Keratinocyte (primary cell): ENCODE measurements around the gene ZNF488. TPM values are rescaled to one million over a fixed set of nuclear protein-coding genes. Genes with fewer than 3 reads are reported as not detected.

Experiments
- DNase-seq: peaks from one replicate; pipeline ENCODE4 v3.0.0-alpha.2; 2011; ENCODE audit warnings: low read depth, missing footprints, low spot score
- FAIRE-seq: peaks from 2 replicates; lab custom pipeline; 2011; peaks lifted over from hg19 to GRCh38; lab: Jason Lieb, UNC
- H2AFZ ChIP-seq: 2 replicates; pipeline ENCODE4 v1.6.0; 2012; ENCODE audit warnings: low read length, control low read depth, inconsistent platforms; ENCODE audit not compliant: control insufficient read depth
- H3K27ac ChIP-seq: 2 replicates; pipeline ENCODE4 v1.5.1; 2011; ENCODE audit warnings: low read length; ENCODE audit not compliant: control insufficient read depth, insufficient read depth
- H3K27me3 ChIP-seq: 3 replicates; pipeline ENCODE4 v1.6.0; 2011; ENCODE audit warnings: low read length; ENCODE audit not compliant: control insufficient read depth, insufficient read depth; ENCODE audit errors: extremely low read depth
- H3K36me3 ChIP-seq, 2 experiments: 2 replicates in 1 of 2; 3 replicates in 1 of 2; pipeline ENCODE4 v1.5.1; 2011; ENCODE audit warnings: low read length in 2 of 2, mild to moderate bottlenecking in 1 of 2; ENCODE audit not compliant: control insufficient read depth in 2 of 2, insufficient read depth in 2 of 2; ENCODE audit errors: extremely low read depth in 1 of 2
- H3K4me1 ChIP-seq: 3 replicates; pipeline ENCODE4 v1.5.1; 2011; ENCODE audit warnings: low read length; ENCODE audit not compliant: control insufficient read depth, insufficient read depth; ENCODE audit errors: extremely low read depth
- H3K4me2 ChIP-seq: 3 replicates; pipeline ENCODE4 v1.6.0; 2011; ENCODE audit warnings: low read depth, low read length; ENCODE audit not compliant: control insufficient read depth, insufficient read depth; ENCODE audit errors: extremely low read depth
- H3K4me3 ChIP-seq, 3 experiments: fragments of 200-600 bp in 1 of 3; sonication (generic) in 1 of 3; 2 replicates in 2 of 3; 3 replicates in 1 of 3; pipeline ENCODE4 v1.5.1; 2011 to 2016; ENCODE audit warnings: low read length in 3 of 3, mild to moderate bottlenecking in 3 of 3, control low read depth in 2 of 3, inconsistent platforms in 1 of 3, low read depth in 1 of 3, mixed read lengths in 1 of 3, mixed run types in 1 of 3, moderate library complexity in 1 of 3; ENCODE audit not compliant: control insufficient read depth in 2 of 3, insufficient read depth in 2 of 3; ENCODE audit errors: extremely low read depth in 1 of 3
- H3K79me2 ChIP-seq: 2 replicates; pipeline ENCODE4 v1.6.0; 2012; ENCODE audit warnings: low read length; ENCODE audit not compliant: control insufficient read depth, insufficient read depth
- H3K9ac ChIP-seq: 3 replicates; pipeline ENCODE4 v1.6.0; 2011; ENCODE audit warnings: low read length; ENCODE audit not compliant: control insufficient read depth, insufficient read depth; ENCODE audit errors: extremely low read depth
- H3K9me1 ChIP-seq: 3 replicates; pipeline ENCODE4 v1.6.0; 2011; ENCODE audit warnings: low read length; ENCODE audit not compliant: control insufficient read depth, insufficient read depth; ENCODE audit errors: extremely low read depth
- H3K9me3 ChIP-seq: 2 replicates; pipeline ENCODE4 v1.5.1; 2012; ENCODE audit warnings: low read depth, low read length; ENCODE audit not compliant: control insufficient read depth
- H4K20me1 ChIP-seq: 3 replicates; pipeline ENCODE4 v1.6.0; 2011; ENCODE audit warnings: low read length; ENCODE audit not compliant: control insufficient read depth, insufficient read depth; ENCODE audit errors: extremely low read depth
- CTCF ChIP-seq, 3 experiments: IDR thresholded peaks in 1 of 3; conservative IDR thresholded peaks in 1 of 3; optimal IDR thresholded peaks in 1 of 3; 2 replicates in 2 of 3; 3 replicates in 1 of 3; pipeline versions ENCODE3 to v1.5.1; 2011; ENCODE audit warnings: low read length in 3 of 3, mild to moderate bottlenecking in 3 of 3, moderate library complexity in 2 of 3, control low read depth in 1 of 3, inconsistent platforms in 1 of 3; ENCODE audit not compliant: insufficient read depth in 2 of 3; ENCODE audit errors: extremely low read depth in 1 of 3
- EZH2 ChIP-seq: IDR thresholded peaks from one replicate; pipeline ENCODE4 v1.6.1; 2012; ENCODE audit warnings: inconsistent platforms, mild to moderate bottlenecking, low read length, moderate library complexity
- dilution Hi-C: fragments of 300-500 bp; cut with MboI; formaldehyde crosslinking; loops from one replicate; pipeline ENCODE4 v1.7.0; 2020; ENCODE audit warnings: low sequenced_read_pairs; ENCODE audit not compliant: extremely low pct_ligation_motif_present
- polyA plus RNA-seq, 5 experiments: library from polyadenylated mRNA; depleted of rRNA in 3 of 5; stranded (reverse) in 3 of 5; stranded (forward) in 1 of 5; unstranded in 1 of 5; fragments of >200 nt; gene quantifications; 1 replicate in 1 of 5; 2 replicates in 3 of 5; 3 replicates in 1 of 5; pipeline versions ENCODE4 v1.2.1 to v1.2.3, GENCODE V29; 2011 to 2012; ENCODE audit warnings: missing spikeins in 2 of 5, low read depth in 1 of 5, low replicate concordance in 1 of 5

The ZNF488 gene
- polyA plus RNA-seq, 1 donor (not counting 4 experiments of a cell fraction or from before 2014, with no cell fraction given), result 1.2 TPM

GRCh38 chr10:47348138-47348651 lies 35.9 kb downstream of the ZNF488 start, which contains the start of gene RBP3:
Gene RBP3, plus strand, starts transcription at chr10:47348363. Its CDS starts 122 bp downstream, at chr10:47348485.
- DNase-seq, result no peak
- Histone ChIP-seq H3K9ac (no peak within 1 kb of the TSS), H4K20me1 (no peaks in the 10 kb centered on the region), H2AFZ (no peak within 1 kb of the TSS), H3K9me1 (no peaks in the 10 kb centered on the region), H3K36me3 (no peaks in the 10 kb centered on the region), H3K4me3 (no peak within 1 kb of the TSS), H3K79me2 (no peaks in the 10 kb centered on the region), H3K27me3 (no peaks in the 10 kb centered on the region), H3K4me2 (no peak within 1 kb of the TSS), H3K4me1 (no peaks in the 10 kb centered on the region), H3K27ac (no peak within 1 kb of the TSS), H3K9me3 (no peaks in the 10 kb centered on the region)
- TF ChIP-seq CTCF (optimal IDR thresholded peaks at IDR 0.05 in 1 of 3, IDR thresholded peaks at IDR 0.05 in 1 of 3, conservative IDR thresholded peaks at IDR 0.05 in 1 of 3; ENCODE audit: extremely low read depth in 1 of 3, insufficient read depth in 2 of 3, low read length in 3 of 3) (no peak), EZH2 (no peak)
- no peak for FAIRE-seq
- dilution Hi-C loops, result no loop called here

GRCh38 chr10:47347303-47347675 lies 36.8 kb downstream of the ZNF488 start:
- TF ChIP-seq EZH2, result no peak
- no peak for TF ChIP-seq CTCF (optimal IDR thresholded peaks at IDR 0.05 in 1 of 3, IDR thresholded peaks at IDR 0.05 in 1 of 3, conservative IDR thresholded peaks at IDR 0.05 in 1 of 3; ENCODE audit: extremely low read depth in 1 of 3, insufficient read depth in 2 of 3, low read length in 3 of 3)
- H3K36me3 ChIP-seq, result no peaks in the 10 kb centered on the region
- no peak overlapping the region for H3K4me3 ChIP-seq
- H3K9me1 ChIP-seq, result no peaks in the 10 kb centered on the region
- no peak overlapping the region for H3K27ac ChIP-seq
- DNase-seq (no peak), FAIRE-seq (no peak)
- H3K9ac ChIP-seq, result no peak overlapping the region
- no peaks in the 10 kb centered on the region for H3K9me3 ChIP-seq
- no peak overlapping the region for H2AFZ ChIP-seq
- H3K4me1 ChIP-seq, result no peaks in the 10 kb centered on the region
- H3K4me2 ChIP-seq, result no peak overlapping the region
- no peaks in the 10 kb centered on the region for H4K20me1 ChIP-seq
- dilution Hi-C loops, result no loop called here
- H3K27me3 ChIP-seq, result no peaks in the 10 kb centered on the region
- no peaks in the 10 kb centered on the region for H3K79me2 ChIP-seq
